NB4 (cell line): Measurements from ENCODE around the gene RAP1GAP2.

ENCODE experiments used
- DNase-seq: peaks from one replicate; pipeline ENCODE4 v3.0.0; 2010; ENCODE audit warnings: low read depth
- H3K4me3 ChIP-seq: one replicate; pipeline ENCODE4 v1.5.1; 2011; ENCODE audit warnings: mild to moderate bottlenecking, low read depth, low read length, moderate library complexity
- CTCF ChIP-seq: IDR thresholded peaks from one replicate; pipeline ENCODE4 v1.5.1; 2012; ENCODE audit warnings: low read depth, low read length
- MAX ChIP-seq: IDR thresholded peaks from 2 replicates; pipeline ENCODE4 v1.6.1; 2011; ENCODE audit warnings: low read depth, low read length
- MYC ChIP-seq: IDR thresholded peaks from 2 replicates; pipeline ENCODE4 v1.6.1; 2011; ENCODE audit warnings: low read depth, low read length
- POLR2A ChIP-seq: IDR thresholded peaks from 2 replicates; pipeline ENCODE4 v1.6.1; 2011; ENCODE audit warnings: mild to moderate bottlenecking; ENCODE audit not compliant: insufficient read length; ENCODE audit errors: extremely low read depth

The RAP1GAP2 gene

GRCh38 chr17:2828397-2829038, 32.3 kb downstream of the RAP1GAP2 start:
- TF ChIP-seq MYC (no peak), CTCF (peak; percentile 58), MAX (peak; percentile 52; the same call in 1 of the 2 replicates)
- H3K4me3 ChIP-seq, result no peak overlapping the region
- peak; percentile 68 for DNase-seq

- no peak for DNase-seq
- H3K4me3 ChIP-seq, result no peak overlapping the region
- TF ChIP-seq POLR2A, result no peak
- TF ChIP-seq MYC, result no peak
- TF ChIP-seq MAX, result no peak
- no peak for TF ChIP-seq CTCF
Measured at GRCh38 chr17:2830678-2831077, 34.4 kb downstream of the RAP1GAP2 start.

GRCh38 chr17:2835780-2836179, 39.5 kb downstream of the RAP1GAP2 start:
- no peak for TF ChIP-seq MYC
- TF ChIP-seq MAX, result no peak
- H3K4me3 ChIP-seq, result no peak overlapping the region
- no peak for DNase-seq

GRCh38 chr17:2837147-2837561, 40.9 kb downstream of the RAP1GAP2 start:
- DNase-seq, result peak; percentile 66
- no peak overlapping the region for H3K4me3 ChIP-seq
- TF ChIP-seq MAX (no peak), CTCF (no peak)

GRCh38 chr17:2841606-2842005, 45.4 kb downstream of the RAP1GAP2 start:
- no peak overlapping the region for H3K4me3 ChIP-seq
- DNase-seq, result no peak
- TF ChIP-seq CTCF (no peak), MAX (no peak), MYC (no peak), POLR2A (no peak)

GRCh38 chr17:2842464-2842863, 46.2 kb downstream of the RAP1GAP2 start:
- TF ChIP-seq MAX (no peak), CTCF (no peak), MYC (no peak), POLR2A (no peak)
- H3K4me3 ChIP-seq, result no peak overlapping the region
- DNase-seq, result no peak
